Pons (tissue), 1 donor: Measurements from ENCODE around the gene FIBP.

Source experiments
- DNase-seq: peaks from one replicate; pipeline ENCODE4 v3.0.0-alpha.2; 2016; ENCODE audit warnings: low spot score

FIBP gene

DNA sequence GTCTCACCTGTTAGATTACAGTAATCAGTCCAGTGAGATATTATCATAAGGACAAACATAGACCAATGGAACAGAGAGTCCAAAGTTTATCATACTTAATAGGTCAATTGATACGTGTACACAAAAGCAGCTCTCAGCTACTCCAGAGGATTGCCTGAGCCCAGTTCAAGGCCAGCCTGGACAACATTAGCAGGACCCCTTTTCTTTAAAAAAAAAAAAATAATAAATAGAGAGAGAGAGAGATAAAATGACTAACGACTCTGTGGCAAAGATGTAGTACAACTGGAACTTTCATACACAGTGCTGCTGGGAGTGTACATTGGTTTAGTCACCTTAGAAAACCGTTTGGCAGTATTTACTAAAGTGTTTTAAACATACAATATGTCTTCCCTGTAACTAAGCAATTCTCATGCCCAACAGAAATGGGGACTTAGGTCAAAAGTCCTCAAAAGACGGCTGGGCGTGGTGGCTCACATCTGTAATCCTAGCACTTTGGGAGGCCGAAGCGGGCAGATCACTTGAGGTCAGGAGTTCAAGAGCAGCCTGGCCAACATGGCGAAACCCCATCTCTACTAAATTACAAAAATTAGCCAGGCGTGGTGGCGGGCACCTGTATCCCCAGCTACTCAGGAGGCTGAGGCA lies 43.9 kb downstream of the FIBP start:
- DNase-seq: no peak

DNA sequence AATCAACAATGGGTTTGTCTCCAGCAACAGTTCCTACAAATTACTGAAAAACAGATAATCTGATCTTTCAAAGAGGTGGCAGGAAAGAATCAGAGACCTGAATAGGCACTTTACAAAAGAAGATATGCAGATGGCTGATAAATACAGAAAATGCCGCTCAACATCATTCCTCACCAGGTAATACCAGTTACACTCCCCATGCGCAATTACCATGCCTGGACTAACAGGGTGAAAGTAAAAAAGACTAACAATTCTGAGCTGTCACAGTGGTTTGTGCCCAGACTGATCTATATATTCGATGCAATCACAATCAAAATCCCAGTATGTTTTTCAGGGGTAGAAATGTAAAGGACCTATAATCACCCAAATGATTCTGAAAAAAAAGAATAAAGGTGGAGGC lies 44.5 kb downstream of the FIBP start:
- DNase-seq: no peak

DNA sequence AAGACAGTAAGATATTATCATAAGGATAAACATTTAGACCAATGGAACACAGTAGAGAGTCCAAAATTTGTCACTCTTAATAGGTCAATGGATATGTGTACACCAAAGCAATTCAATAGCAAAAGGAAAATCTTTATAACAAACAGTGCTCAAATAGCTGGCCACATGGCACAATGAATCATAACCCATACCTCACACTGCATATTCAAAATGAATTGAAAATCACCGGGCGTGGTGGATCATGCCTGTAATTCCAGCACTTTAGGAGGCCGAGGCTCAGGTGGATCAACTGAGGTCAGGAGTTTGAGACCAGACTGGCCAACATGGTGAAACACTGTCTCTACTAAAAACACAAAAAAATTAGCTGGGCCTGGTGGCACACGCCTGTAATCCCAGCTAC lies 46.1 kb downstream of the FIBP start:
- DNase-seq: no peak

DNA sequence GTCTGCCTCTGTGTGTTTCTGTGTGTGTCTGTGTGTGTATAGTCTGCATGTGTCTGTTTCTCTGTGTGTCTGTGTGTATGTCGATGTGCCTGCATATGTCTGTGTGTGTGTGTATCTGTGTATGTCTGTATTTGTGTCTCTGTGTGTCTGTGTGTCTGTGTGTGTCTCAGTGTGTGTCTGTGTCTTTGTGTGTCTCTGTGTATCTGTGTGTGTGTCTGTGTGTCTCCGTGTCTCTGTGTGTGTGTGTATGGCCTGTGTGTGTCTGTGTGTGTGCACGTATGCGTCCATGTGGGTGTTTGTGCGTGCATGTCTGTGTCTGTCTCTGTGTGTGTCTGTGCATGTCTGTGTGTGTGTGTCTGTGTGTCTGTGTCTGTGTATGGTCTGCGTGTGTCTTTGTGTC lies 54.1 kb downstream of the FIBP start:
- no peak for DNase-seq
